RWPE2 (cell line): ENCODE data around the gene TERB1.

Experiments
- ATAC-seq: fragments of 200-7000 bp; cut with Tn5 transposase; 3 replicates; pipeline ENCODE4 v1.9.1; 2021; ENCODE audit warnings: low read depth
- DNase-seq: peaks from one replicate; pipeline ENCODE4 v3.0.0-alpha.2; 2020; ENCODE audit warnings: low spot score
- H3K27ac ChIP-seq: fragments of 450-650 bp; 2 replicates; pipeline ENCODE4 v1.5.1; 2017; ENCODE audit warnings: mild to moderate bottlenecking; ENCODE audit not compliant: poor library complexity, severe bottlenecking
- H3K27me3 ChIP-seq: fragments of 250-450 bp; sonication (Bioruptor Pico); 2 replicates; pipeline ENCODE4 v1.5.1; 2021; ENCODE audit warnings: mild to moderate bottlenecking, moderate library complexity; ENCODE audit not compliant: insufficient read depth, poor library complexity, severe bottlenecking
- H3K36me3 ChIP-seq: fragments of 250-450 bp; sonication (Bioruptor Pico); 2 replicates; pipeline ENCODE4 v1.5.1; 2020; ENCODE audit warnings: low read depth, mild to moderate bottlenecking, moderate library complexity
- H3K4me1 ChIP-seq: fragments of 250-450 bp; sonication (Bioruptor Pico); 2 replicates; pipeline ENCODE4 v1.5.1; 2021; ENCODE audit warnings: mild to moderate bottlenecking, moderate library complexity; ENCODE audit not compliant: insufficient read depth, poor library complexity, severe bottlenecking
- H3K4me3 ChIP-seq: fragments of 250-450 bp; sonication (Bioruptor Pico); 2 replicates; pipeline ENCODE4 v1.5.1; 2021; ENCODE audit warnings: mild to moderate bottlenecking, moderate library complexity; ENCODE audit not compliant: severe bottlenecking
- H3K9me3 ChIP-seq: fragments of 250-450 bp; sonication (Bioruptor Pico); 2 replicates; pipeline ENCODE4 v1.5.1; 2021; ENCODE audit warnings: mild to moderate bottlenecking, moderate library complexity; ENCODE audit not compliant: severe bottlenecking
- TF ChIP-seq, protein P1 (sequence below): fragments of 450-650 bp; IDR thresholded peaks from one replicate; pipeline ENCODE4 v1.5.1; 2017; ENCODE audit warnings: mild to moderate bottlenecking, moderate library complexity; ENCODE audit not compliant: poor library complexity, severe bottlenecking

Gene TERB1

DNA sequence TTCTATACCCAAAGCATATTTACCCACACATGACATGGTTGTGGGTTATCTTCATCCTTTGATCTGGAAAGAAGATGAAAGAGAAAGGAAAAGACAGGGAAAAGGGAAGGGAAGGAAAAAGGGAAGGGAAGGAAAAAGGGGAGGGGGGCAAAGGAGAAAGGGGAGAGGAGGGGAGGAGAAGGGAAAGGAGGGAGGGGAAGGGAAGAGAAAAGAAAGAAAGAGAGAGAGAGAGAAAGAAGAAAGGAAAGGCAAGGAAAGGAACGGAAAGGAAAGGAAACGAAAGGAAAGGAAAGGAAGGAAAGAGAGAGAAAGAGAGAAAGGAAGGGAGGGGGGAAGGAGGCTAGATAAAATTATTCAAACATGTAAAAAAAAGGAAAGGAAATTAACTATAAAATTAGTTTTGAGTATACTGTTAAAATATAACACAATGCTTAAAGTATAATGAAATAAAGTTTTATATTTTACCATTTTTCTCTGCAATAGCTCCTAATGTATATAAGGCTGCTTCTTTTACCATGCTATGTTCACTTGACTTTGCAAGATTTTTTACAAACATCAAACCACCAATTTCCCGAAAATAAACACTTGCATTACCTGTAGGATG is 11.2 kb downstream of the TERB1 start:
- no peaks in the 10 kb centered on the region for H3K36me3 ChIP-seq
- no peaks in the 10 kb centered on the region for H3K4me1 ChIP-seq
- no peaks in the 10 kb centered on the region for H3K9me3 ChIP-seq
- no peak for ATAC-seq
- no peaks in the 10 kb centered on the region for H3K27me3 ChIP-seq
- no peak for DNase-seq
- H3K4me3 ChIP-seq, result no peak overlapping the region
- H3K27ac ChIP-seq, result no peak overlapping the region
- TF ChIP-seq, protein P1, sequence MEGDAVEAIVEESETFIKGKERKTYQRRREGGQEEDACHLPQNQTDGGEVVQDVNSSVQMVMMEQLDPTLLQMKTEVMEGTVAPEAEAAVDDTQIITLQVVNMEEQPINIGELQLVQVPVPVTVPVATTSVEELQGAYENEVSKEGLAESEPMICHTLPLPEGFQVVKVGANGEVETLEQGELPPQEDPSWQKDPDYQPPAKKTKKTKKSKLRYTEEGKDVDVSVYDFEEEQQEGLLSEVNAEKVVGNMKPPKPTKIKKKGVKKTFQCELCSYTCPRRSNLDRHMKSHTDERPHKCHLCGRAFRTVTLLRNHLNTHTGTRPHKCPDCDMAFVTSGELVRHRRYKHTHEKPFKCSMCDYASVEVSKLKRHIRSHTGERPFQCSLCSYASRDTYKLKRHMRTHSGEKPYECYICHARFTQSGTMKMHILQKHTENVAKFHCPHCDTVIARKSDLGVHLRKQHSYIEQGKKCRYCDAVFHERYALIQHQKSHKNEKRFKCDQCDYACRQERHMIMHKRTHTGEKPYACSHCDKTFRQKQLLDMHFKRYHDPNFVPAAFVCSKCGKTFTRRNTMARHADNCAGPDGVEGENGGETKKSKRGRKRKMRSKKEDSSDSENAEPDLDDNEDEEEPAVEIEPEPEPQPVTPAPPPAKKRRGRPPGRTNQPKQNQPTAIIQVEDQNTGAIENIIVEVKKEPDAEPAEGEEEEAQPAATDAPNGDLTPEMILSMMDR, result no peak

DNA sequence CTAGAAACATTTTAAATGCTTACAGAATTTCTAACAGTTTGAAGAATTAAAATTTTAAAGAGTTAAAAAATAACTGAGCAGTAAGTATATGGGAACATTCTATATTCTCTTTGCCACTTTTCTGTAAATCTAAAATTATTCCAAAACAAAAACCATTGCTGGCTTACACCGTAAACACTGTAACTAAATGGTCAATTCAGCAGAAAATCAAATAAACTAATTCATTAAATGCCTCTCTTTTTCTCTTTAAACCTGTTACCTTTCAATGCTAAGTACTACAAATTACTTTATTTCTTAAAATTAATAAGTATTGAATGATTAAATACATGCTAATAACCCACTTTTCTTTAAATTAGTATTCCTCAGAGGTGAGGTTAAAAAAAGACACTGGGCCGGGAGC is 14.0 kb downstream of the TERB1 start:
- no peaks in the 10 kb centered on the region for H3K27me3 ChIP-seq
- H3K36me3 ChIP-seq, result no peaks in the 10 kb centered on the region
- ATAC-seq (no peak), DNase-seq (no peak)
- H3K4me1 ChIP-seq, result no peaks in the 10 kb centered on the region
- H3K4me3 ChIP-seq, result no peak overlapping the region
- H3K27ac ChIP-seq, result no peak overlapping the region
- TF ChIP-seq, protein P1, result no peak
- H3K9me3 ChIP-seq, result no peaks in the 10 kb centered on the region

DNA sequence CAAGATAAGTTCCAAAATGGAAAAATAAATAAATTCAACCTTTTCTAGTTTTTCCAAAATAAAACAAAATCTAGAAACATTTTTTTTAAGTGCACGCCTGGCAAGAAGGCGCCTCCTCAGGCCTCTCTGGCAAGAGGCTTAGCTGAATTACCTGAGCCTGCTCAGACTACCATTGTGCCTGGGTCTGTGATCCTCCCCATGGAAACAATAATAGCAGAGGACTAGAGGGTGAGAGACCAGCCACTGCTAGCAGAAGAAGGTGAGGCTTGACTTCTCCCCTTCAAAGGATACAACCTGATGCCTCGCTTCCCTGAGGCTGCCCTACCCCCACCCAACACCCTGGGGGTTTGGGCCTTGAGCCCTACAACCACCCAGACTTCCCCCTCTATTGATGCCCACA is 14.8 kb downstream of the TERB1 start:
- H3K36me3 ChIP-seq, result no peaks in the 10 kb centered on the region
- DNase-seq, result no peak
- TF ChIP-seq, protein P1, result no peak
- no peaks in the 10 kb centered on the region for H3K27me3 ChIP-seq
- no peak for ATAC-seq
- no peaks in the 10 kb centered on the region for H3K4me1 ChIP-seq
- H3K27ac ChIP-seq, result no peak overlapping the region
- H3K9me3 ChIP-seq, result no peaks in the 10 kb centered on the region
- no peak overlapping the region for H3K4me3 ChIP-seq

DNA sequence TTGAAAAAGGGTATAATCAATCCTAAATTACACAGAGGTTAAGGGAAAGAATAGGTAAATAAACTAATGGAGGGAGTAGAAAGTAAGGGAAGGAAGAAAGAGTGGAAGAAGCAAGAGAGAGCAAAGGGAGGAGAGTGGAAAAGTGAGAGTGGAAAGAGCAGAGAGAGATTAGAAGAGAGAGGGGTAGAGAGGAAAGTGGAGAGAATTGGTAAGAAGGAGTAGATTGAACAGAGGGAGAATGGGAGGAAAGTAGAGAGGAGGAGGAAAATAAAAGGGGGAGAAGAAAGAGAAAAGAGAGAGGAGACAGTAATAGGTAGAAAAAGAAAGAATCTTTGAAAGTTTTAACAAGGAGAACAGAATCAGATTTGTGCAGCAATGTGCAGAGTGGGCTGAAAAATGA is 24.9 kb downstream of the TERB1 start:
- DNase-seq (no peak), ATAC-seq (no peak)
- TF ChIP-seq, protein P1, result no peak
- Histone ChIP-seq H3K4me1 (no peaks in the 10 kb centered on the region), H3K27ac (no peak overlapping the region), H3K4me3 (no peak overlapping the region), H3K36me3 (no peaks in the 10 kb centered on the region), H3K9me3 (no peaks in the 10 kb centered on the region), H3K27me3 (no peaks in the 10 kb centered on the region)

DNA sequence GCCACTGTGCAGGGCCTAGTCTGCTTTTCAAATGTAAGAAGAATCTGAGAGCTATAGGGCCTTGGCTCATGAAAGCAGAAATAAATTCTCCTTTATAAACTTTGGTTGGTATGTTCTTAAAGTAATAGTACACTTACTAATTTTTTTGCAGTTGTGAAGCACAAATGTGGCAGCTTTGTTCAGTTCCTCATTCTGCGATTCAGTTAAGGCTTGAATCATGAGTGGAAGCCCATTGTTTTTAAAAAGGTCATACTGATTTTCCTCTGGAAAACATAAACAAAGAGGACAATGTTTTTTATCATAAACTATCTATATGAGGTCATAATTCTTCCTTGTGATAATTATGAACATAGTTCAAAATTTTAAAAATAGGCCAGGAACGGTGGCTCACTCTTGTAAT is 26.4 kb downstream of the TERB1 start:
- H3K9me3 ChIP-seq, result no peaks in the 10 kb centered on the region
- ATAC-seq (no peak), DNase-seq (no peak)
- H3K36me3 ChIP-seq, result no peaks in the 10 kb centered on the region
- no peak overlapping the region for H3K27ac ChIP-seq
- H3K27me3 ChIP-seq, result no peaks in the 10 kb centered on the region
- H3K4me3 ChIP-seq, result no peak overlapping the region
- H3K4me1 ChIP-seq, result no peaks in the 10 kb centered on the region
- TF ChIP-seq, protein P1, result no peak
